HEK293 (cell line): Measurements from ENCODE around the gene ZBTB44.
"Not testable (repeated sequence)": the region's sequence is repeated elsewhere in the genome, so short reads cannot be mapped to it uniquely, and the experiment has no call there.

ENCODE experiments used
- CTCF ChIP-seq: fragments of 450-650 bp; formaldehyde crosslinking; IDR thresholded peaks from 2 replicates; pipeline ENCODE4 v1.5.1; 2016; ENCODE audit warnings: missing biosample characterization, missing genetic modification characterization
- REST ChIP-seq: fragments of 450-650 bp; formaldehyde crosslinking; IDR thresholded peaks from 2 replicates; pipeline ENCODE4 v1.5.1; 2016; ENCODE audit warnings: missing biosample characterization, missing genetic modification characterization
- YY1 ChIP-seq: fragments of 450-650 bp; formaldehyde crosslinking; IDR thresholded peaks from 2 replicates; pipeline ENCODE4 v1.5.1; 2018; ENCODE audit warnings: missing biosample characterization, missing genetic modification characterization
- ZNF146 ChIP-seq: fragments of 450-650 bp; formaldehyde crosslinking; IDR thresholded peaks from 2 replicates; pipeline ENCODE4 v1.5.1; 2016; ENCODE audit warnings: missing biosample characterization, missing genetic modification characterization
- ZNF302 ChIP-seq: fragments of 450-650 bp; formaldehyde crosslinking; IDR thresholded peaks from 2 replicates; pipeline ENCODE4 v1.5.1; 2016; ENCODE audit warnings: missing biosample characterization, missing genetic modification characterization, low read depth
- ZSCAN30 ChIP-seq: fragments of 450-650 bp; IDR thresholded peaks from 2 replicates; pipeline ENCODE4 v1.5.1; 2018; ENCODE audit warnings: missing biosample characterization, mild to moderate bottlenecking, missing genetic modification characterization, moderate library complexity

GRCh38 chr11:130281341-130281740, 33.4 kb downstream of the ZBTB44 start:
- TF ChIP-seq REST (tag by site-specific recombination): peak; percentile 51; the same call in 1 of the 2 replicates
- not testable (repeated sequence) for TF ChIP-seq YY1, ZSCAN30, CTCF, ZNF146, ZNF302 (tag by site-specific recombination)
